CD4-positive, alpha-beta T cell (primary cell): ENCODE measurements around the gene ROPN1L. TPM values are rescaled to one million over a fixed set of nuclear protein-coding genes. Genes with fewer than 3 reads are reported as not detected.

Experiments used
- ATAC-seq: fragments of 200-7000 bp; cut with Tn5 transposase; one replicate; pipeline ENCODE4 v1.10.0; 2022; ENCODE audit warnings: mild to moderate bottlenecking; ENCODE audit not compliant: poor library complexity
- CTCF ChIA-PET: fragments of 350-600 bp; sonication (Branson Sonifier 250); formaldehyde crosslinking; loops from one replicate; lab custom pipeline; 2021; ENCODE audit warnings: antibody characterized with exemption, inconsistent platforms; lab: Charles Lee
- POLR2A ChIA-PET: fragments of 350-600 bp; sonication (Branson Sonifier 250); formaldehyde crosslinking; loops from one replicate; lab custom pipeline; 2021; ENCODE audit warnings: antibody characterized with exemption, inconsistent platforms; lab: Charles Lee
- DNase-seq, 14 experiments: peaks; one replicate each; pipeline ENCODE4 v3.0.0-alpha.2; 2013 to 2020; ENCODE audit warnings: mixed read lengths in 2 of 14
- H3K27ac ChIP-seq, 2 donors: one replicate each; pipeline versions ENCODE4 v1.5.1 to v1.7.0; 2013; ENCODE audit warnings: low read length in 2 of 2, low read depth in 1 of 2, mild to moderate bottlenecking in 1 of 2
- H3K27me3 ChIP-seq, 2 experiments: 1 replicate in 1 of 2; 2 replicates in 1 of 2; pipeline versions ENCODE4 v1.6.1 to v1.7.0; 2013; ENCODE audit warnings: low read length in 2 of 2, control low read depth in 1 of 2, mild to moderate bottlenecking in 1 of 2, moderate library complexity in 1 of 2; ENCODE audit not compliant: insufficient read depth in 2 of 2, control insufficient read depth in 1 of 2
- H3K36me3 ChIP-seq: one replicate; pipeline ENCODE4 v1.6.1; 2013; ENCODE audit warnings: low read length, control low read depth; ENCODE audit not compliant: insufficient read depth
- H3K4me1 ChIP-seq: one replicate; pipeline ENCODE4 v1.6.1; 2013; ENCODE audit warnings: low read length, control low read depth; ENCODE audit not compliant: insufficient read depth
- H3K4me3 ChIP-seq: one replicate; pipeline ENCODE4 v1.5.1; 2013; ENCODE audit warnings: mild to moderate bottlenecking, low read length, moderate library complexity
- H3K9me3 ChIP-seq, 2 experiments: 1 replicate in 1 of 2; 2 replicates in 1 of 2; pipeline versions ENCODE4 v1.6.1 to v1.7.0; 2013; ENCODE audit warnings: low read length in 2 of 2, mild to moderate bottlenecking in 2 of 2, control low read depth in 1 of 2, moderate library complexity in 1 of 2; ENCODE audit not compliant: control insufficient read depth in 1 of 2, insufficient read depth in 1 of 2
- H3K27ac Mint-ChIP-seq: one replicate; pipeline ENCODE4 v1.8.0; 2020; ENCODE audit warnings: mixed read lengths
- H3K27me3 Mint-ChIP-seq: one replicate; pipeline ENCODE4 v1.8.0; 2021; ENCODE audit warnings: mixed read lengths
- H3K36me3 Mint-ChIP-seq: one replicate; pipeline ENCODE4 v1.8.0; 2021; ENCODE audit warnings: low read depth, mixed read lengths
- H3K4me1 Mint-ChIP-seq: one replicate; pipeline ENCODE4 v1.8.0; 2021; ENCODE audit warnings: low read depth, mixed read lengths
- H3K4me3 Mint-ChIP-seq: one replicate; pipeline ENCODE4 v1.8.0; 2020; ENCODE audit warnings: mild to moderate bottlenecking, mixed read lengths
- H3K9me3 Mint-ChIP-seq: one replicate; pipeline ENCODE4 v1.8.0; 2020; ENCODE audit warnings: mixed read lengths
- CTCF ChIP-seq: fragments of 200-600 bp; IDR thresholded peaks from one replicate; pipeline ENCODE4 v1.8.0; 2022; ENCODE audit warnings: antibody characterized with exemption, mild to moderate bottlenecking
- intact Hi-C, 2 experiments: fragments of 100-400 bp; cut with DNase I in 1 of 2; cut with micrococcal nuclease in 1 of 2; formaldehyde crosslinking; loops; one replicate each; pipeline versions ENCODE4 v1.15.1 to v1.9.0; 2023 to 2025; cut with DNase I, micrococcal nuclease
- total RNA-seq, 174 experiments: library from RNA in 2 of 174; stranded (reverse) in 2 of 174; gene quantifications; one replicate each; pipeline ENCODE4 v1.2.3 and lab custom pipeline; 2021 to 2026

Gene ROPN1L
- total RNA-seq, 2 experiments from 2014 or later = 0.42 to 0.58 TPM

GRCh38 chr5:10465726-10466125 is 24.0 kb downstream of the ROPN1L start:
- Histone ChIP-seq H3K27ac (no peak overlapping the region), H3K36me3 (no peaks in the 10 kb centered on the region), H3K4me1 (no peaks in the 10 kb centered on the region), H3K9me3 (no peaks in the 10 kb centered on the region), H3K4me3 (no peak overlapping the region), H3K27me3 (no peaks in the 10 kb centered on the region)
- CTCF ChIA-PET = no interaction called here
- Mint-ChIP-seq H3K9me3 (no peaks in the 10 kb centered on the region), H3K27ac (no peak overlapping the region), H3K4me1 (no peaks in the 10 kb centered on the region), H3K27me3 (no peaks in the 10 kb centered on the region), H3K4me3 (no peak overlapping the region), H3K36me3 (no peaks in the 10 kb centered on the region)
- POLR2A ChIA-PET = no interaction called here
- intact Hi-C loops = no loop called here
- ATAC-seq (no peak), DNase-seq (no peak)
- TF ChIP-seq CTCF = no peak

- no peaks in the 10 kb centered on the region for H3K27me3 ChIP-seq
- no peaks in the 10 kb centered on the region for H3K9me3 ChIP-seq
- ATAC-seq = no peak
- CTCF ChIA-PET = no interaction called here
- Mint-ChIP-seq H3K9me3 (no peaks in the 10 kb centered on the region), H3K4me1 (no peaks in the 10 kb centered on the region), H3K27me3 (no peaks in the 10 kb centered on the region), H3K36me3 (no peaks in the 10 kb centered on the region), H3K4me3 (no peak overlapping the region), H3K27ac (no peak overlapping the region)
- intact Hi-C loops = no loop called here
- H3K27ac ChIP-seq = no peak overlapping the region
- POLR2A ChIA-PET = no interaction called here
- no peak for DNase-seq
- H3K4me3 ChIP-seq = no peak overlapping the region
- no peaks in the 10 kb centered on the region for H3K4me1 ChIP-seq
- no peak for TF ChIP-seq CTCF
- no peaks in the 10 kb centered on the region for H3K36me3 ChIP-seq
Observed at GRCh38 chr5:10466446-10467073, 24.9 kb downstream of the ROPN1L start.

GRCh38 chr5:10467281-10468198 is 25.9 kb downstream of the ROPN1L start:
- H3K36me3 Mint-ChIP-seq = no peaks in the 10 kb centered on the region
- no peaks in the 10 kb centered on the region for H3K27me3 ChIP-seq
- no peak overlapping the region for H3K27ac ChIP-seq
- peaks cover 2% of the 10 kb centered on the region for H3K9me3 Mint-ChIP-seq
- CTCF ChIA-PET = no interaction called here
- H3K36me3 ChIP-seq = no peaks in the 10 kb centered on the region
- intact Hi-C loops = no loop called here
- H3K4me1 Mint-ChIP-seq = no peaks in the 10 kb centered on the region
- no peak overlapping the region for H3K27ac Mint-ChIP-seq
- H3K4me1 ChIP-seq = no peaks in the 10 kb centered on the region
- no peaks in the 10 kb centered on the region for H3K9me3 ChIP-seq
- DNase-seq (no peak), ATAC-seq (no peak)
- no peak overlapping the region for H3K4me3 Mint-ChIP-seq
- POLR2A ChIA-PET = no interaction called here
- no peaks in the 10 kb centered on the region for H3K27me3 Mint-ChIP-seq
- H3K4me3 ChIP-seq = no peak overlapping the region
- TF ChIP-seq CTCF = no peak
